ENCODE results near the gene B3GALT2. TPM values are rescaled to one million over a fixed set of nuclear protein-coding genes. Genes with fewer than 3 reads are reported as not detected.
"Not testable (repeated sequence)": the region's sequence is repeated elsewhere in the genome, so short reads cannot be mapped to it uniquely, and the experiment has no call there.

The B3GALT2 gene
- total RNA-seq, 2 experiments from 2014 or later = not detected

- intact Hi-C loops (cut with micrococcal nuclease) = no loop called here
- Mint-ChIP-seq H3K27me3 (ENCODE audit: low read depth) (no peaks in the 10 kb centered on the region), H3K27ac (no peak overlapping the region), H3K9me3 (peaks cover 2% of the 10 kb centered on the region), H3K4me1 (ENCODE audit: low read depth) (peaks cover 18% of the 10 kb centered on the region), H3K4me3 (no peak overlapping the region), H3K36me3 (ENCODE audit: low read depth) (peaks cover 24% of the 10 kb centered on the region)
- DNase-seq = no peak
- CTCF ChIA-PET = interaction anchor here (0.9 kb wide), 1 partner anchor 17 kb away, joined by 4 read pairs; no protein-coding TSS in a partner anchor
Observed at GRCh38 chr1:193201021-193201420, 14.6 kb upstream of the B3GALT2 start.

- intact Hi-C loops (cut with micrococcal nuclease) = no loop called here
- Mint-ChIP-seq H3K27me3 (ENCODE audit: low read depth) (no peaks in the 10 kb centered on the region), H3K4me1 (ENCODE audit: low read depth) (peaks cover 26% of the 10 kb centered on the region), H3K9me3 (no peaks in the 10 kb centered on the region), H3K4me3 (no peak overlapping the region), H3K36me3 (ENCODE audit: low read depth) (peaks cover 13% of the 10 kb centered on the region), H3K27ac (no peak overlapping the region)
- CTCF ChIA-PET = interaction anchor here (0.6 kb wide), 1 partner anchor 15 kb away, joined by 3 read pairs; no protein-coding TSS in a partner anchor
- no peak for DNase-seq
Observed at GRCh38 chr1:193199940-193200339, 13.5 kb upstream of the B3GALT2 start.

GRCh38 chr1:193192586-193192985 lies 6.2 kb upstream of the B3GALT2 start:
- no peak for DNase-seq
- CTCF ChIA-PET = no interaction called here
- H3K4me1 Mint-ChIP-seq (ENCODE audit: low read depth) = peaks cover 27% of the 10 kb centered on the region
- H3K4me3 Mint-ChIP-seq = no peak overlapping the region
- H3K36me3 Mint-ChIP-seq (ENCODE audit: low read depth) = peaks cover 13% of the 10 kb centered on the region
- H3K27me3 Mint-ChIP-seq (ENCODE audit: low read depth) = no peaks in the 10 kb centered on the region
- peaks cover 6% of the 10 kb centered on the region for H3K9me3 Mint-ChIP-seq
- no peak overlapping the region for H3K27ac Mint-ChIP-seq
- intact Hi-C loops (cut with micrococcal nuclease) = no loop called here

GRCh38 chr1:193190096-193190744 lies 3.8 kb upstream of the B3GALT2 start:
- Mint-ChIP-seq H3K4me1 (ENCODE audit: low read depth) (peaks cover 40% of the 10 kb centered on the region), H3K36me3 (ENCODE audit: low read depth) (peaks cover 13% of the 10 kb centered on the region), H3K4me3 (no peak overlapping the region), H3K27me3 (ENCODE audit: low read depth) (no peaks in the 10 kb centered on the region), H3K9me3 (peaks cover 6% of the 10 kb centered on the region), H3K27ac (no peak overlapping the region)
- no peak for DNase-seq
- CTCF ChIA-PET = interaction anchor here (1.1 kb wide), 1 partner anchor 10 kb away, joined by 4 read pairs; no protein-coding TSS in a partner anchor
- intact Hi-C loops (cut with micrococcal nuclease) = no loop called here

- no peak overlapping the region for H3K4me3 Mint-ChIP-seq
- no peaks in the 10 kb centered on the region for H3K27me3 Mint-ChIP-seq (ENCODE audit: low read depth)
- CTCF ChIA-PET = interaction anchor here (1.1 kb wide), 1 partner anchor 9 kb away, joined by 4 read pairs; no protein-coding TSS in a partner anchor
- H3K36me3 Mint-ChIP-seq (ENCODE audit: low read depth) = peaks cover 13% of the 10 kb centered on the region
- peaks cover 6% of the 10 kb centered on the region for H3K9me3 Mint-ChIP-seq
- no peak for DNase-seq
- intact Hi-C loops (cut with micrococcal nuclease) = loop anchor here (10.0 kb wide), 1 partner anchor 855 kb away; no protein-coding TSS in a partner anchor
- no peak overlapping the region for H3K27ac Mint-ChIP-seq
- peaks cover 39% of the 10 kb centered on the region for H3K4me1 Mint-ChIP-seq (ENCODE audit: low read depth)
Observed at GRCh38 chr1:193189442-193190095, 3.2 kb upstream of the B3GALT2 start.

GRCh38 chr1:193188915-193189314 lies 2.5 kb upstream of the B3GALT2 start:
- DNase-seq; CTCF ChIA-PET; H3K9me3 Mint-ChIP-seq; H3K4me3 Mint-ChIP-seq; H3K27me3 Mint-ChIP-seq (ENCODE audit: low read depth); H3K27ac Mint-ChIP-seq: not testable (repeated sequence)
- peaks cover 39% of the 10 kb centered on the region for H3K4me1 Mint-ChIP-seq (ENCODE audit: low read depth)
- intact Hi-C loops (cut with micrococcal nuclease) = loop anchor here (10.0 kb wide), 1 partner anchor 856 kb away; no protein-coding TSS in a partner anchor
- H3K36me3 Mint-ChIP-seq (ENCODE audit: low read depth) = peaks cover 13% of the 10 kb centered on the region

GRCh38 chr1:193187114-193187513 lies 701 bp upstream of the B3GALT2 start:
- Mint-ChIP-seq H3K9me3 (no peaks in the 10 kb centered on the region), H3K27me3 (ENCODE audit: low read depth) (no peaks in the 10 kb centered on the region), H3K27ac (no peak overlapping the region), H3K4me3 (no peak overlapping the region), H3K36me3 (ENCODE audit: low read depth) (peaks cover 4% of the 10 kb centered on the region), H3K4me1 (ENCODE audit: low read depth) (peaks cover 34% of the 10 kb centered on the region)
- CTCF ChIA-PET = interaction anchor here (0.6 to 1.6 kb wide), 3 partner anchors 41 to 652 kb away, joined by 4 to 6 read pairs (median 5); no protein-coding TSS in a partner anchor
- intact Hi-C loops (cut with micrococcal nuclease) = loop anchor here (10.0 kb wide), 1 partner anchor 858 kb away; no protein-coding TSS in a partner anchor
- DNase-seq = no peak

GRCh38 chr1:193185211-193185610 lies 1.2 kb downstream of the B3GALT2 start:
- CTCF ChIA-PET = interaction anchor here (0.8 to 1.1 kb wide), 2 partner anchors 27 to 228 kb away, joined by 3 read pairs; no protein-coding TSS in a partner anchor
- H3K9me3 Mint-ChIP-seq = no peaks in the 10 kb centered on the region

GRCh38 chr1:193184776-193185175 lies 1.6 kb downstream of the B3GALT2 start:
- no peaks in the 10 kb centered on the region for H3K36me3 Mint-ChIP-seq (ENCODE audit: low read depth)
- H3K27me3 Mint-ChIP-seq (ENCODE audit: low read depth) = no peaks in the 10 kb centered on the region
- no peaks in the 10 kb centered on the region for H3K9me3 Mint-ChIP-seq
- H3K4me1 Mint-ChIP-seq (ENCODE audit: low read depth) = peaks cover 31% of the 10 kb centered on the region
- CTCF ChIA-PET = interaction anchor here (0.8 to 1.6 kb wide), 3 partner anchors 27 to 228 kb away, joined by 3 to 5 read pairs (median 3); no protein-coding TSS in a partner anchor
- no peak overlapping the region for H3K4me3 Mint-ChIP-seq
- intact Hi-C loops (cut with micrococcal nuclease) = loop anchor here (5.0 to 10.0 kb wide), 2 partner anchors 573 to 860 kb away; no protein-coding TSS in a partner anchor
- DNase-seq = no peak
- no peak overlapping the region for H3K27ac Mint-ChIP-seq

More at GRCh38 chr1:193185211-193185610, 1.2 kb downstream of the B3GALT2 start:
- Mint-ChIP-seq H3K4me1 (ENCODE audit: low read depth) (peaks cover 32% of the 10 kb centered on the region), H3K27ac (no peak overlapping the region), H3K4me3 (no peak overlapping the region), H3K36me3 (ENCODE audit: low read depth) (no peaks in the 10 kb centered on the region), H3K27me3 (ENCODE audit: low read depth) (no peaks in the 10 kb centered on the region)
- intact Hi-C loops (cut with micrococcal nuclease) = loop anchor here (10.0 kb wide), 1 partner anchor 860 kb away; no protein-coding TSS in a partner anchor
- no peak for DNase-seq

- Mint-ChIP-seq H3K27me3 (ENCODE audit: low read depth) (no peaks in the 10 kb centered on the region), H3K27ac (no peak overlapping the region)
Observed at GRCh38 chr1:193183019-193183627, 3.3 kb downstream of the B3GALT2 start.

GRCh38 chr1:193181985-193182384 lies 4.4 kb downstream of the B3GALT2 start:
- intact Hi-C loops (cut with micrococcal nuclease) = loop anchor here (5.0 to 10.0 kb wide), 2 partner anchors 575 to 863 kb away; no protein-coding TSS in a partner anchor
- Mint-ChIP-seq H3K9me3 (no peaks in the 10 kb centered on the region), H3K36me3 (ENCODE audit: low read depth) (peaks cover 2% of the 10 kb centered on the region), H3K27me3 (ENCODE audit: low read depth) (no peaks in the 10 kb centered on the region), H3K27ac (no peak overlapping the region), H3K4me1 (ENCODE audit: low read depth) (peaks cover 33% of the 10 kb centered on the region), H3K4me3 (no peak overlapping the region)
- DNase-seq = no peak
- CTCF ChIA-PET = interaction anchor here (1.3 kb wide), 1 partner anchor 156 kb away, joined by 4 read pairs; no protein-coding TSS in a partner anchor

More at GRCh38 chr1:193183019-193183627, 3.3 kb downstream of the B3GALT2 start:
- no peak overlapping the region for H3K4me3 Mint-ChIP-seq
- peaks cover 35% of the 10 kb centered on the region for H3K4me1 Mint-ChIP-seq (ENCODE audit: low read depth)
- no peaks in the 10 kb centered on the region for H3K36me3 Mint-ChIP-seq (ENCODE audit: low read depth)
- no peaks in the 10 kb centered on the region for H3K9me3 Mint-ChIP-seq
- DNase-seq = no peak
- intact Hi-C loops (cut with micrococcal nuclease) = loop anchor here (1.0 to 10.0 kb wide), 4 partner anchors 155 to 1112 kb away; no protein-coding TSS in a partner anchor
- CTCF ChIA-PET = interaction anchor here (0.7 to 1.6 kb wide), 6 partner anchors 17 to 614 kb away, joined by 3 to 5 read pairs (median 4); no protein-coding TSS in a partner anchor
